Myometrial cell (primary cell): ENCODE measurements around the gene ZNF880. TPM values are rescaled to one million over a fixed set of nuclear protein-coding genes. Genes with fewer than 3 reads are reported as not detected.

Source experiments
- total RNA-seq: library from RNA; depleted of rRNA; stranded (reverse); fragments of >200 nt; gene quantifications from 2 replicates; pipeline ENCODE4 v1.2.3, GENCODE V29; 2015

The ZNF880 gene
- total RNA-seq: 18.7 and 23.0 TPM in 2 replicates

GRCh38 chr19:52369559-52370340 lies at the start of gene ZNF880:
Gene ZNF880, plus strand, starts transcription at chr19:52369923. Its CDS starts 43 bp downstream, at chr19:52369966.

GRCh38 chr19:52336117-52336790 lies 33.5 kb upstream of the ZNF880 start, which contains the start of gene ZNF610:
Gene ZNF610, plus strand, starts transcription at chr19:52336243. Its CDS starts 12,930 bp downstream, at chr19:52349173.

GRCh38 chr19:52397310-52398080 lies 27.8 kb downstream of the ZNF880 start, which contains the start of gene ZNF528:
Gene ZNF528, plus strand, starts transcription at chr19:52397849. Its CDS starts 4,165 bp downstream, at chr19:52402014.

GRCh38 chr19:52428937-52429336 lies 59.2 kb downstream of the ZNF880 start, which contains the start of gene ZNF534:
Gene ZNF534, plus strand, starts transcription at chr19:52429148. Its CDS starts 2,327 bp downstream, at chr19:52431475.

Other genes with a start within 250 kb of the ZNF880 start
- 4.6 and 6.1 TPM in 2 replicates for gene ZNF616, start 230.0 kb upstream of the ZNF880 start, total RNA-seq
- gene ZNF836, start 198.3 kb upstream of the ZNF880 start, total RNA-seq: 2.8 and 5.8 TPM in 2 replicates
- gene PPP2R1A, start 179.9 kb upstream of the ZNF880 start, total RNA-seq: 208 and 312 TPM in 2 replicates
- 7.1 and 9.2 TPM in 2 replicates for gene ZNF766, start 100.3 kb upstream of the ZNF880 start, total RNA-seq
- 2.1 and 2.6 TPM in 2 replicates for gene ZNF480, start 72.8 kb upstream of the ZNF880 start, total RNA-seq
- gene ZNF610, start 33.7 kb upstream of the ZNF880 start, total RNA-seq: 1.2 and 2.9 TPM in 2 replicates
- 13.3 and 16.7 TPM in 2 replicates for gene ZNF528, start 27.9 kb downstream of the ZNF880 start, total RNA-seq
- not detected in 2 replicates for gene ZNF534, start 59.2 kb downstream of the ZNF880 start, total RNA-seq
- gene ZNF578, start 83.6 kb downstream of the ZNF880 start, total RNA-seq: 0.58 and 1.6 TPM in 2 replicates
- 2.3 and 6.6 TPM in 2 replicates for gene ZNF808, start 157.7 kb downstream of the ZNF880 start, total RNA-seq
- 3.2 and 7.1 TPM in 2 replicates for gene ZNF701, start 200.4 kb downstream of the ZNF880 start, total RNA-seq